Endothelial cell of umbilical vein (primary cell): ENCODE results near the gene ACAP2. TPM values are rescaled to one million over a fixed set of nuclear protein-coding genes. Genes with fewer than 3 reads are reported as not detected.

ENCODE experiments used
- BruUV-seq: library from RNA; stranded (reverse); fragments of 400-500 nt; replicated peaks from 2 replicates; lab custom pipeline; 2021; lab: Mats Ljungman, UMichigan
- CTCF ChIA-PET: fragments of 300-600, 350-600 bp; sonication (Branson Sonifier 250); formaldehyde crosslinking; loops from one replicate; lab custom pipeline; 2021; ENCODE audit warnings: antibody characterized with exemption, inconsistent platforms; lab: Charles Lee
- POLR2A ChIA-PET: fragments of 300-600, 350-600 bp; sonication (Branson Sonifier 250); formaldehyde crosslinking; loops from one replicate; lab custom pipeline; 2021; ENCODE audit warnings: antibody characterized with exemption, inconsistent platforms; lab: Charles Lee
- DNase-seq: peaks from one replicate; pipeline ENCODE4 v3.0.0-alpha.2; 2011; ENCODE audit warnings: low read depth, low spot score
- FAIRE-seq: peaks from 2 replicates; lab custom pipeline; 2011; peaks lifted over from hg19 to GRCh38; lab: Jason Lieb, UNC
- H2AFZ ChIP-seq: 2 replicates; pipeline ENCODE4 v1.6.0; 2012; ENCODE audit warnings: low read depth, low read length, control low read depth, inconsistent platforms
- H3K27ac ChIP-seq: 2 replicates; pipeline ENCODE4 v1.5.1; 2011; ENCODE audit warnings: low read depth, mild to moderate bottlenecking, control low read depth, low read length, moderate library complexity; ENCODE audit not compliant: insufficient read depth
- H3K27me3 ChIP-seq, 2 experiments: 2 replicates each; pipeline versions ENCODE4 v1.6.0 to v1.6.1; 2011; ENCODE audit warnings: low read length in 2 of 2, mixed read lengths in 1 of 2; ENCODE audit not compliant: control insufficient read depth in 2 of 2, insufficient read depth in 2 of 2
- H3K36me3 ChIP-seq, 2 experiments: 2 replicates in 1 of 2; 3 replicates in 1 of 2; pipeline ENCODE4 v1.5.1; 2011; ENCODE audit warnings: low read length in 2 of 2, mild to moderate bottlenecking in 1 of 2, moderate library complexity in 1 of 2; ENCODE audit not compliant: control insufficient read depth in 2 of 2, insufficient read depth in 2 of 2; ENCODE audit errors: extremely low read depth in 1 of 2
- H3K4me1 ChIP-seq: 3 replicates; pipeline ENCODE4 v1.5.1; 2011; ENCODE audit warnings: mild to moderate bottlenecking, low read length; ENCODE audit not compliant: control insufficient read depth, insufficient read depth; ENCODE audit errors: extremely low read depth
- H3K4me2 ChIP-seq: 2 replicates; pipeline ENCODE4 v1.6.1; 2011; ENCODE audit warnings: low read length, control low read depth, mixed read lengths; ENCODE audit not compliant: insufficient read depth
- H3K4me3 ChIP-seq, 3 experiments: fragments of 200-600 bp in 1 of 3; sonication (generic), shearing (Covaris generic) in 1 of 3; replicated peaks in 1 of 3; 2 replicates each; pipeline ENCODE4 v1.5.1; 2011 to 2016; ENCODE audit warnings: control low read depth in 3 of 3, low read length in 3 of 3, mild to moderate bottlenecking in 2 of 3, inconsistent platforms in 1 of 3, low read depth in 1 of 3, moderate library complexity in 1 of 3; ENCODE audit not compliant: insufficient read depth in 1 of 3
- H3K79me2 ChIP-seq: 2 replicates; pipeline ENCODE4 v1.6.0; 2012; ENCODE audit warnings: low read length, inconsistent platforms; ENCODE audit not compliant: control insufficient read depth, insufficient read depth
- H3K9ac ChIP-seq: replicated peaks from 2 replicates; pipeline ENCODE3; 2011; ENCODE audit warnings: low read length, control low read depth; ENCODE audit not compliant: insufficient read depth; ENCODE audit errors: extremely low read depth
- H3K9me1 ChIP-seq: replicated peaks from 3 replicates; pipeline ENCODE4 v1.6.0; 2011; ENCODE audit warnings: mild to moderate bottlenecking, low read length; ENCODE audit not compliant: control insufficient read depth, insufficient read depth; ENCODE audit errors: extremely low read depth
- H3K9me3 ChIP-seq: replicated peaks from 2 replicates; pipeline ENCODE4 v1.5.1; 2012; ENCODE audit warnings: low read length, inconsistent platforms; ENCODE audit not compliant: control insufficient read depth, insufficient read depth
- H4K20me1 ChIP-seq: replicated peaks from 2 replicates; pipeline ENCODE3; 2011; ENCODE audit warnings: mild to moderate bottlenecking, low read length; ENCODE audit not compliant: control insufficient read depth, insufficient read depth; ENCODE audit errors: extremely low read depth
- CTCF ChIP-seq, 2 donors: IDR thresholded peaks; 1 replicate in 1 of 2; 2 replicates in 1 of 2; pipeline ENCODE4 v1.5.1; 2011; ENCODE audit warnings: low read length in 2 of 2, mild to moderate bottlenecking in 2 of 2, moderate library complexity in 2 of 2, control low read depth in 1 of 2, inconsistent platforms in 1 of 2, low read depth in 1 of 2; ENCODE audit not compliant: insufficient read depth in 1 of 2; ENCODE audit errors: extremely low read depth in 1 of 2
- EZH2 ChIP-seq: IDR thresholded peaks from 2 replicates; pipeline ENCODE4 v1.6.1; 2012; ENCODE audit warnings: borderline replicate concordance, low read depth, mild to moderate bottlenecking, moderate library complexity, low read length, inconsistent platforms; ENCODE audit not compliant: severe bottlenecking
- FOS ChIP-seq: IDR thresholded peaks from 2 replicates; pipeline ENCODE4 v1.6.1; 2011; ENCODE audit warnings: mild to moderate bottlenecking, low read length, moderate library complexity, borderline replicate concordance; ENCODE audit not compliant: insufficient read depth
- GATA2 ChIP-seq: IDR thresholded peaks from 2 replicates; pipeline ENCODE4 v1.7.0; 2011; ENCODE audit warnings: low read depth, mild to moderate bottlenecking, moderate library complexity, mixed read lengths, low read length; ENCODE audit not compliant: insufficient read length, insufficient read depth
- JUN ChIP-seq: IDR thresholded peaks from 2 replicates; pipeline ENCODE4 v1.6.1; 2011; ENCODE audit warnings: borderline replicate concordance, low read depth; ENCODE audit not compliant: insufficient read length, insufficient read depth
- MAX ChIP-seq: IDR thresholded peaks from 2 replicates; pipeline ENCODE4 v1.6.1; 2011; ENCODE audit not compliant: insufficient read depth, insufficient read length
- MYC ChIP-seq: IDR thresholded peaks from one replicate; pipeline ENCODE4 v1.6.1; 2011; ENCODE audit warnings: mild to moderate bottlenecking, low read depth, low read length
- POLR2A ChIP-seq: IDR thresholded peaks from 2 replicates; pipeline ENCODE4 v1.6.1; 2012; ENCODE audit warnings: low read depth, mild to moderate bottlenecking, control low read depth, low read length
- POLR2AphosphoS5 ChIP-seq: IDR thresholded peaks from 2 replicates; pipeline ENCODE4 v1.6.1; 2012; ENCODE audit warnings: low read depth, mild to moderate bottlenecking, control low read depth, low read length, moderate library complexity; ENCODE audit not compliant: insufficient read depth
- dilution Hi-C: fragments of 300-500 bp; cut with MboI; formaldehyde crosslinking; loops from one replicate; pipeline ENCODE4 v1.15.0; 2019; ENCODE audit warnings: low sequenced_read_pairs; ENCODE audit not compliant: extremely low pct_ligation_motif_present
- intact Hi-C: fragments of 100-400 bp; cut with micrococcal nuclease; formaldehyde crosslinking; loops from one replicate; pipeline ENCODE4 v1.10.0; 2022
- polyA plus RNA-seq, 4 experiments: library from polyadenylated mRNA; depleted of rRNA in 3 of 4; stranded (reverse) in 3 of 4; unstranded in 1 of 4; fragments of >200 nt; gene quantifications; 2 replicates each; pipeline versions ENCODE4 v1.2.1 to v1.2.3, GENCODE V29; 2011 to 2012; ENCODE audit warnings: missing spikeins in 1 of 4
- total RNA-seq: library from RNA; stranded (reverse); gene quantifications from 2 replicates; pipeline ENCODE4 v1.2.3, GENCODE V29; 2021

The ACAP2 gene
- total and polyA plus RNA-seq, 2 donors (not counting 3 experiments of a cell fraction or from before 2014, with no cell fraction given), result 13.6 to 36.9 TPM

GRCh38 chr3:195307711-195308110 lies 135.1 kb downstream of the ACAP2 start:
- no peaks in the 10 kb centered on the region for H3K79me2 ChIP-seq
- no peak for DNase-seq
- intact Hi-C loops, result no loop called here
- H3K27ac ChIP-seq, result no peak overlapping the region
- H4K20me1 ChIP-seq, result no peaks in the 10 kb centered on the region
- ChIA-PET POLR2A (interaction anchor here (0.6 kb wide), 1 partner anchor 15 kb away, joined by 3 read pairs; no protein-coding TSS in a partner anchor), CTCF (interaction anchor here (0.5 to 0.9 kb wide), 3 partner anchors 13 to 153 kb away, joined by 3 to 5 read pairs (median 3); partner anchors contain the start of gene XXYLT1)
- BruUV-seq, result no TSS peak
- H3K36me3 ChIP-seq, result peaks cover 0 to 3% of the 10 kb centered on the region in 2 experiments
- no peak overlapping the region for H3K4me2 ChIP-seq
- no peak overlapping the region for H2AFZ ChIP-seq
- FAIRE-seq, result no peak
- H3K4me1 ChIP-seq, result peaks cover 8% of the 10 kb centered on the region
- H3K9me3 ChIP-seq, result no peaks in the 10 kb centered on the region
- H3K4me3 ChIP-seq, result no peak overlapping the region
- no peak overlapping the region for H3K9ac ChIP-seq
- dilution Hi-C loops, result no loop called here
- TF ChIP-seq GATA2 (no peak), MYC (no peak), FOS (no peak), MAX (no peak), EZH2 (no peak), CTCF (IDR thresholded peaks at IDR 0.05; ENCODE audit: extremely low read depth in 1 of 2, insufficient read depth in 1 of 2, low read depth in 1 of 2, low read length in 2 of 2) (no peak), JUN (no peak), POLR2AphosphoS5 (no peak), POLR2A (no peak)
- H3K27me3 ChIP-seq, result no peaks in the 10 kb centered on the region
- no peaks in the 10 kb centered on the region for H3K9me1 ChIP-seq
